Tibial artery (tissue), 4 donors: ENCODE measurements around the gene ILF3.
A peak's percentile ranks its signal among the peaks of the same experiment; 100 is the strongest.

ENCODE experiments used
- DNase-seq, 2 donors: peaks; one replicate each; pipeline ENCODE4 v3.0.0-alpha.2; 2019
- H3K27ac ChIP-seq, 2 donors: fragments of 200-600 bp; sonication (generic) in 1 of 2; 1 replicate in 1 of 2; 2 replicates in 1 of 2; pipeline ENCODE4 v1.5.1; 2018 to 2019; ENCODE audit warnings: mild to moderate bottlenecking in 1 of 2
- H3K27me3 ChIP-seq, 2 donors: fragments of 200-600 bp; sonication (generic) in 1 of 2; one replicate each; pipeline versions ENCODE4 v1.5.1 to v1.6.0; 2016 to 2019
- H3K36me3 ChIP-seq, 3 donors: fragments of 200-600 bp; sonication (generic) in 2 of 3; one replicate each; pipeline ENCODE4 v1.5.1; 2016 to 2019; ENCODE audit warnings: mild to moderate bottlenecking in 2 of 3
- H3K4me1 ChIP-seq, 4 donors: fragments of 200-600 bp; sonication (generic) in 2 of 4; 1 replicate in 3 of 4; 2 replicates in 1 of 4; pipeline ENCODE4 v1.5.1; 2016 to 2019
- H3K4me3 ChIP-seq, 2 donors: fragments of 200-600 bp; sonication (generic) in 1 of 2; 1 replicate in 1 of 2; 2 replicates in 1 of 2; pipeline ENCODE4 v1.5.1; 2018 to 2019; ENCODE audit warnings: mild to moderate bottlenecking in 2 of 2
- H3K9me3 ChIP-seq, 3 donors: fragments of 200-600 bp; sonication (generic) in 1 of 3; one replicate each; pipeline ENCODE4 v1.5.1; 2016 to 2019
- intact Hi-C: fragments of 100-400 bp; cut with DNase I; formaldehyde crosslinking; loops from one replicate; pipeline ENCODE4 v1.15.0; 2023; ENCODE audit warnings: low total_unique reads
- TF ChIP-seq, protein P1 (sequence below), 2 experiments: fragments of 200-600 bp in 1 of 2; fragments of 450-650 bp in 1 of 2; IDR thresholded peaks; one replicate each; pipeline ENCODE4 v1.5.1; 2017 to 2019; ENCODE audit warnings: antibody characterized with exemption in 2 of 2, mild to moderate bottlenecking in 1 of 2, moderate library complexity in 1 of 2

ILF3 gene

DNA sequence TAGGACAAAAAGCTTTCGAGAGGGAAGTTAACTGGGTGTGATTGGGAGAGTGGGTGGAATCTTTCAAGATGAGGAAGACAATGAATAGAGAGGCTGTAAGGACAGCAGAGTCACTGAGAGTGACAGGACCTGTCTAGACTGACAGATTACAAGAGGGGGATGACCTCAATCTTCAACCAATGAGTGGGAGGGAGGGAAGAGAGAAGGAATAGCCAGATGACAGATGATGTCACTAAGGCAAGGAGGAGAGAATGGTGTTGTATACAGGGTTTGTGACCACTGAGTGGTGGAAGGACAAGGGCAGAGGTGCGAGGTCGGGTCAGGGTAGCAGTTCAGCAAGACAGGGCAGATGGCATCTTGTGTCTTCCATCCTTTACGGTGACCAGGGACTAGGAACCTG, 5.8 kb upstream of the ILF3 start:
- peaks cover 0 to 7% (median 5%) of the 10 kb centered on the region in 3 donors for H3K36me3 ChIP-seq
- no peaks in the 10 kb centered on the region for H3K9me3 ChIP-seq
- TF ChIP-seq, protein P1, sequence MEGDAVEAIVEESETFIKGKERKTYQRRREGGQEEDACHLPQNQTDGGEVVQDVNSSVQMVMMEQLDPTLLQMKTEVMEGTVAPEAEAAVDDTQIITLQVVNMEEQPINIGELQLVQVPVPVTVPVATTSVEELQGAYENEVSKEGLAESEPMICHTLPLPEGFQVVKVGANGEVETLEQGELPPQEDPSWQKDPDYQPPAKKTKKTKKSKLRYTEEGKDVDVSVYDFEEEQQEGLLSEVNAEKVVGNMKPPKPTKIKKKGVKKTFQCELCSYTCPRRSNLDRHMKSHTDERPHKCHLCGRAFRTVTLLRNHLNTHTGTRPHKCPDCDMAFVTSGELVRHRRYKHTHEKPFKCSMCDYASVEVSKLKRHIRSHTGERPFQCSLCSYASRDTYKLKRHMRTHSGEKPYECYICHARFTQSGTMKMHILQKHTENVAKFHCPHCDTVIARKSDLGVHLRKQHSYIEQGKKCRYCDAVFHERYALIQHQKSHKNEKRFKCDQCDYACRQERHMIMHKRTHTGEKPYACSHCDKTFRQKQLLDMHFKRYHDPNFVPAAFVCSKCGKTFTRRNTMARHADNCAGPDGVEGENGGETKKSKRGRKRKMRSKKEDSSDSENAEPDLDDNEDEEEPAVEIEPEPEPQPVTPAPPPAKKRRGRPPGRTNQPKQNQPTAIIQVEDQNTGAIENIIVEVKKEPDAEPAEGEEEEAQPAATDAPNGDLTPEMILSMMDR (IDR thresholded peaks at IDR 0.05) = no peak
- no peak overlapping the region for H3K27ac ChIP-seq
- peaks cover 0 to 22% (median 17%) of the 10 kb centered on the region in 4 donors for H3K4me1 ChIP-seq
- H3K4me3 ChIP-seq = no peak overlapping the region
- DNase-seq = no peak
- intact Hi-C loops = no loop called here
- no peaks in the 10 kb centered on the region for H3K27me3 ChIP-seq

DNA sequence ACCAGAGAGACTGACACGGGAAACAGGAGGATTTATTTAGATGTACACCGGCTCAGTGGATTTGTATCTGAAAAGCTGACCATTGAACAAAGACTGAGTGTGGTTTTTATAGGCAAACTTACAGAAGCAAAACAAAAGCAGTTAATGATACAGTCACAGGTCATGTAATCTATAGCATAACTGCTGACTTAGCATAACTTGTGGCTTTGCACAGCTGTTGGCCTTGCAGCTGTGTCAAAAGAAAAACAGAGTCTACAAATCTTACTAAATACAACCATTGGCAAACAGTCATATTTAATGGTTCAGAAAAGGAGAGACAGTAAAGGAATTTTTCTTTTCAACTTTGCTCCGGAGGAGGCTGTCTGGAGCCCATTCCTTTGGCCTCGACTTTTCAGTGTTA, 2.3 kb upstream of the ILF3 start:
- DNase-seq = no peak
- Histone ChIP-seq H3K4me3 (no peak overlapping the region), H3K9me3 (no peaks in the 10 kb centered on the region), H3K27ac (no peak overlapping the region), H3K36me3 (no peaks in the 10 kb centered on the region), H3K27me3 (no peaks in the 10 kb centered on the region), H3K4me1 (peaks cover 0 to 32% (median 16%) of the 10 kb centered on the region in 4 donors)
- TF ChIP-seq, protein P1 (IDR thresholded peaks at IDR 0.05) = no peak
- intact Hi-C loops = no loop called here

DNA sequence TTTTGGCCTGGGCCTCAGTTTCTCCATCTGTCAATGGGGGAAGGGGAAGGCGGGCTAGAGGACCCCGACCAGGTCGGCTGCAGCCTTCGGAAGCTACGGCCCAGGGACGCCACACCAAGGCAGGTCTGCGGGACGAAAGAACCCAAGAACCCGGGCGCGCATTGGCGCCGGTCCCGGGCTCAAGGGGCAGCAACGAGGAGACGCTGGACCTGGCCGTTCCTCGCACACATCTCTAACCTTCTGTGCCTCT, 739 bp upstream of the ILF3 start:
- TF ChIP-seq, protein P1 (IDR thresholded peaks at IDR 0.05) = no peak
- no peak for DNase-seq
- Histone ChIP-seq H3K27ac (peak overlapping the region; percentile 98), H3K36me3 (no peaks in the 10 kb centered on the region), H3K9me3 (no peaks in the 10 kb centered on the region), H3K4me3 (peak overlapping the region; percentile 90 to 98), H3K27me3 (no peaks in the 10 kb centered on the region), H3K4me1 (peaks cover 0 to 43% (median 16%) of the 10 kb centered on the region in 4 donors)
- intact Hi-C loops = no loop called here

DNA sequence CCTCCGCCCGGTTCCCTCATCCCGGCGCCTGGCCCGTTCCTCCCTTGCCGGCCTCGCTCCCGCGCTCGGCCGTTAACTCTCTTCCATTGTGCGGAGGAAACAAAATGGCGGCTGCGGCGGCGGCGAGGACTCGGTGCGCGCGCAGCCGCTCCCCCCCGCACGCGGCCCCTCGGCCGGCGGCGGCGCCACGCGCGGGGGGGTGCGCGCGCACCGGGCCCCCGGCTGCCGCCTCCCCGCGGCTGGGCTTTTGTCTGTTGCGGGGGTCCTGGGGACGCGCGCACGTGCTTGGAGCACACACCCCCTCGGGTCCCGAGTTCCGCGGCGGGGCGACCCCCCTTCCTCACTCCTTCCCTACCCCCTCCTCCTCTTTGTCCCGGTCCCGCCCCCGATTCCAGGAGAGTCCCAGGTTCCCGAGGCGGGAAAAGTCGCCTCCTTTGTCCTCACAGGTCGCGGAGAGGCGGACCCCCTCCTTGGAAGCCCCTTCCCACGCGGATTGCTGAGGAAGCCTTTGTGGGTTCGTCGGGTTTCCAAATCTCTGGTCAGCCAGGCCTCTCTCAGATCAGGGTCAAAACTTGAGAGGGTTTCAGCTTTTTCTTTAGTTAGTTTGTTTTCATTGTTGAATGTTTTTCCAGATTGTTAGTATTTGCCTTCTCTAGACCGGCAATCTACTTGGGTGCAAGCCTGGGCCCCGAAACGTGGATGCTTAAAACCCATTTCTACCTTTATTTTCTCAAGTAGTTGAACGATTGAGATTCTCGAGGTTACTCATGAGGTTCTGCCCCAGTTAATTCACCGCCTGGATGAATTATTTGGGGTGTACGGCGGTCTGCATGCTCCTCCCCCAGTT, 687 bp downstream of the ILF3 start:
- H3K4me1 ChIP-seq = peaks cover 0 to 57% (median 18%) of the 10 kb centered on the region in 4 donors
- H3K27ac ChIP-seq = peak overlapping the region; percentile 98
- H3K36me3 ChIP-seq = no peaks in the 10 kb centered on the region
- no peaks in the 10 kb centered on the region for H3K9me3 ChIP-seq
- peak; percentile 40 to 77 for DNase-seq
- intact Hi-C loops = no loop called here
- TF ChIP-seq, protein P1 (IDR thresholded peaks at IDR 0.05) = no peak
- peak overlapping the region; percentile 98 to 100 for H3K4me3 ChIP-seq
- H3K27me3 ChIP-seq = no peaks in the 10 kb centered on the region

DNA sequence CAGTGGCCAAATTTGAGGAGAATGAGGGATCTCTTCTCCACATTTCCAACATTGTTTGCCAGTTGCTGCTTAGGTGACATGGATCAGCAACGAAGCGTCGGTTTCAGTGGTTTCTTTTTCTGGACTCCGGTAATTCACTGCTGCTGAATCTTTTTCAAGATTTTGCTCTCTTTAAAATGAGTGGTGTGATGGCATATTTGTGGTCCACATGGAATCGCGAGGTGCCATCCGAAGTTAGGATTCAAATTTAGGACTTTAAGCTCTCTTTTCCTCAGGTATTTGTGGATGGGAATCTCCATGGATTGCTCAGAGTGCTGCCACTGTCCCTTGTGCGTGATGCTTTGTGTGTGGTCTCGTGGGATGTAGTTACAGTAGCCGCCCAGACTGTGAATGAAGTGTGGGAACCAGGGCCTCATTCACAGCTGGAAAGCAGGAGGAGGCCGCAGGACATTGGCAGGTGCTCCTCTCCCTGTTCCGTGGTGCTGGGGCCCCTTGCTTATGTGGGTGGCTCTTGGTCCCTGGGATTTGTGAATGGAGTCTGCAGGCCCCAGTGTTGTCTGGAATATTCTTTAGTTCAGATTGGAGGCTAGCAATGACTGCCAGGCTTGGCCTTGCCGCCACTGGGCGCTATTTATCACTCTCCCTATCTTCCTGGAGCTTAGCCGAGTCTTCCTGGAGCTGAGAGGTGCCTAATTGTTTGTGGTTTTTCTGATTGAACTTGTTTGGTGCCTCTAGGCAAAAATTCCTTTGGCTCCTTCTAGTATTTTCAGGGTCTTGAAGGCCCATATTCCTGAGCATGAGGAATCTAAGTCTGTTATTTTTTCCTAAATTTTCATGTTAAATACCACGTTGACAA, 1.5 kb downstream of the ILF3 start:
- H3K27me3 ChIP-seq = no peaks in the 10 kb centered on the region
- peaks cover 0 to 65% (median 23%) of the 10 kb centered on the region in 4 donors for H3K4me1 ChIP-seq
- no peaks in the 10 kb centered on the region for H3K9me3 ChIP-seq
- H3K27ac ChIP-seq = peak overlapping the region; percentile 98
- H3K4me3 ChIP-seq = peak overlapping the region; percentile 98 to 100
- TF ChIP-seq, protein P1 (IDR thresholded peaks at IDR 0.05) = no peak
- no peak for DNase-seq
- H3K36me3 ChIP-seq = no peaks in the 10 kb centered on the region
- intact Hi-C loops = no loop called here
